ENCODE data around the gene DNAJC5.

The DNAJC5 gene

DNA sequence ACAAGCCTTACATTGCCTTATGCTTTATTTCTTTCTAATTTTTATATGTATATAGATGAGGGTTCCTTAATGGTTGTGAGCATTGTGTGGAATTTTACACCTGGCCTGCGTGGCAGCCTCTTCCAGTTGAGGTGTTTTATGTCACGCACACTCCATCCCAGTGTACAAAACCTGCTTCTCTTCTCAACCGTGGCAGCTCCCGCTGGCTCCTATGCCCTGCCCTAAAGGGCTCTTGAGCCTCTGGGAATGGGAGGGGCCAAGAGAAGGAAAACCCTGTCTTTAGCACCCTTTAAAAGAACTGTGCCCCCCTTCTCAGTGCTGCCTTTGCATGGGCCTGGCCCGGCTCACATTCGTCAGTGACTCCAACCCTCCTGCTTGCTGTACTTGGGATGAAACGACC, 4.3 kb upstream of the DNAJC5 start:
- Histone ChIP-seq H4K20me1 (ENCODE audit: insufficient read depth, low read length, poor library complexity, severe bottlenecking) (peaks cover 2% of the 10 kb centered on the region), H3K9me2 (replicated peaks; ENCODE audit: low read depth, low read length) (no peaks in the 10 kb centered on the region), H3K9ac (ENCODE audit: low read depth, low read length, poor library complexity, severe bottlenecking) (no peak overlapping the region), H3K27me3 (ENCODE audit: insufficient read depth, low read length, poor library complexity, severe bottlenecking) (no peaks in the 10 kb centered on the region), H3K79me2 (ENCODE audit: insufficient read depth, low read length) (peaks cover 3% of the 10 kb centered on the region), H2AFZ (ENCODE audit: low read length) (no peak overlapping the region), H3K4me2 (ENCODE audit: low read depth, low read length, poor library complexity, severe bottlenecking) (no peak overlapping the region), H3K36me3 (ENCODE audit: insufficient read depth, low read length) (peaks cover 37% of the 10 kb centered on the region; the same call in 1 of the 2 replicates), H3K9me3 (ENCODE audit: insufficient read depth, low read depth, low read length) (no peaks in the 10 kb centered on the region), H3K4me3 (ENCODE audit: low read length, poor library complexity, severe bottlenecking) (no peak overlapping the region), H3F3A (ENCODE audit: low read depth) (peaks cover 12% of the 10 kb centered on the region; the same call in 1 of the 2 replicates), H3K4me1 (ENCODE audit: insufficient read depth, low read length, poor library complexity, severe bottlenecking) (peaks cover 6% of the 10 kb centered on the region)
- TF ChIP-seq, protein P1, sequence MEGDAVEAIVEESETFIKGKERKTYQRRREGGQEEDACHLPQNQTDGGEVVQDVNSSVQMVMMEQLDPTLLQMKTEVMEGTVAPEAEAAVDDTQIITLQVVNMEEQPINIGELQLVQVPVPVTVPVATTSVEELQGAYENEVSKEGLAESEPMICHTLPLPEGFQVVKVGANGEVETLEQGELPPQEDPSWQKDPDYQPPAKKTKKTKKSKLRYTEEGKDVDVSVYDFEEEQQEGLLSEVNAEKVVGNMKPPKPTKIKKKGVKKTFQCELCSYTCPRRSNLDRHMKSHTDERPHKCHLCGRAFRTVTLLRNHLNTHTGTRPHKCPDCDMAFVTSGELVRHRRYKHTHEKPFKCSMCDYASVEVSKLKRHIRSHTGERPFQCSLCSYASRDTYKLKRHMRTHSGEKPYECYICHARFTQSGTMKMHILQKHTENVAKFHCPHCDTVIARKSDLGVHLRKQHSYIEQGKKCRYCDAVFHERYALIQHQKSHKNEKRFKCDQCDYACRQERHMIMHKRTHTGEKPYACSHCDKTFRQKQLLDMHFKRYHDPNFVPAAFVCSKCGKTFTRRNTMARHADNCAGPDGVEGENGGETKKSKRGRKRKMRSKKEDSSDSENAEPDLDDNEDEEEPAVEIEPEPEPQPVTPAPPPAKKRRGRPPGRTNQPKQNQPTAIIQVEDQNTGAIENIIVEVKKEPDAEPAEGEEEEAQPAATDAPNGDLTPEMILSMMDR (conservative IDR thresholded peaks at IDR 0.05; ENCODE audit: low read length) = no peak
- TF ChIP-seq EZH2phosphoT487 (IDR thresholded peaks at IDR 0.05; ENCODE audit: borderline replicate concordance) = no peak

DNA sequence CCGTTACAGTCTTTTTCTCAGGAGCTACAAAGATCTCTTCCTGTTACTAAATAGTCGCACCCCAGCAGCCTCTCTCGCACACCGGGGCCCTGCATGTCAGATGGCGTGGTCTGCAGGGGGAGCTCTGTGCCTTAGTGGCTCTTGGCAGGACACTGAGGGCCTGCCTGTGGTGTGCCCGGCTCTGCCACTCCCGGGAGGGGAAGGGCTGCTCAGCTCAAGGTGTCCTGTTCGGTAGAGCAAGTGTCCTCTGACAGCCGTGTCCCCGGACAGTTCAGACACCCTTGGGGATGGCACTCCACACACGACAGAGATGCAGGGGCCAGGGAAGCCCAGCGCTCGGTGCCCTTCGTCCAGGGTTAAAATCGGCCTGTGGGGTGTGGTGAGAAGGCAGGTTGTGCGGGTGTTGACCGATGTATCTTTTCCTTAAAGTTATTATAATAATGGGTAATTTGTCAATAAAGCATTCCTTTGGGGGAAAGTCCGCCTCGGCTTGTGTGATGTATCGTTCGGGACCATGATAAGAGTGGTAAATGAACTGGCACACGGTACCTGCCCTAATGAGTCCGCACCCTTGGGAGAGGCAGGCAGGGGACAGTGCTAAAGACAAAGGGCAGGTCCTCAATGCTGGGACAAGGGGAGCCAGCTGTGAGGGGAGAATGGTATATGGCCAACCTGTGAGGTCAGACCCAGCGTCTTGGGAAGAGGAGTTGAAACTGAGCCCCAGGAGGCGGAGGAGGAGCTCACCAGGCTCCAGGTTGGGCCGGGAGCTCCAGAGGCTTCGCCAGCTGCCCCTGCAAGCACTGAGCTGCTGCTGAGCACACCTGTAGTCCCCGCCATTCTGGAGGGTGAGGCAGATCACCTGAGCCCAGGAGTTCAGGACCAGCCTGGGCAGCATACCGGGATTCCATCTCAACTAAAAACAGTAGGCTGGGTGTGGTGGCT, 3.6 kb upstream of the DNAJC5 start:
- no peak overlapping the region for H3K4me3 ChIP-seq (ENCODE audit: low read length, poor library complexity, severe bottlenecking)
- peaks cover 10% of the 10 kb centered on the region for H3K4me1 ChIP-seq (ENCODE audit: insufficient read depth, low read length, poor library complexity, severe bottlenecking)
- TF ChIP-seq, protein P1 (conservative IDR thresholded peaks at IDR 0.05; ENCODE audit: low read length) = 0 out of 2 replicates have a peak, but pooled peaks have one; percentile 26
- TF ChIP-seq EZH2phosphoT487 (IDR thresholded peaks at IDR 0.05; ENCODE audit: borderline replicate concordance) = no peak
- H3K36me3 ChIP-seq (ENCODE audit: insufficient read depth, low read length) = peaks cover 37% of the 10 kb centered on the region; the same call in 1 of the 2 replicates
- H3K27me3 ChIP-seq (ENCODE audit: insufficient read depth, low read length, poor library complexity, severe bottlenecking) = no peaks in the 10 kb centered on the region
- peaks cover 10% of the 10 kb centered on the region for H3K79me2 ChIP-seq (ENCODE audit: insufficient read depth, low read length)
- no peaks in the 10 kb centered on the region for H3K9me2 ChIP-seq (replicated peaks; ENCODE audit: low read depth, low read length)
- H3K9ac ChIP-seq (ENCODE audit: low read depth, low read length, poor library complexity, severe bottlenecking) = no peak overlapping the region
- no peaks in the 10 kb centered on the region for H3K9me3 ChIP-seq (ENCODE audit: insufficient read depth, low read depth, low read length)
- no peak overlapping the region for H3K4me2 ChIP-seq (ENCODE audit: low read depth, low read length, poor library complexity, severe bottlenecking)
- H4K20me1 ChIP-seq (ENCODE audit: insufficient read depth, low read length, poor library complexity, severe bottlenecking) = peaks cover 9% of the 10 kb centered on the region
- H3F3A ChIP-seq (ENCODE audit: low read depth) = peaks cover 12% of the 10 kb centered on the region; the same call in 1 of the 2 replicates
- H2AFZ ChIP-seq (ENCODE audit: low read length) = no peak overlapping the region

DNA sequence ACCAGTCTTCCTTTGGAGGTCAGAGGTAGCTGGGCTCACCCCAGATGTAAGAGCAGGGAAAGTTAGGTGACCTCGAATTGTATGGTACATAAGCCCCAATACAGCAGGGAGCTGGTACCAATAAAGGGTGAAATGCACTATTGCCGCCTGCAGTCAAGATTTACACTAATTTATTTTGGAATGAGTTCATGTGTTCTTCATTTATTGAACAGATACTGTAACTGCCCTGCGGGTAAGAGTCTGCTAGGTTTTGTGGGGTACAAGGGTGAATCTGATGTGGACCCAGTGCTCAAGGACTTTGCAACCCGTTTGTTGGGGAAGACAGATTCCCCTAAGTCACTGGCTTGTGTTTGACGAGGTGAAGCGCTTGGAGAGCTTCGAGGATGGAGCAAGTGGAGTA, 2.5 kb upstream of the DNAJC5 start:
- TF ChIP-seq EZH2phosphoT487 (IDR thresholded peaks at IDR 0.05; ENCODE audit: borderline replicate concordance) = no peak
- TF ChIP-seq, protein P1 (conservative IDR thresholded peaks at IDR 0.05; ENCODE audit: low read length) = no peak

More for the DNA sequence above, 2.5 kb upstream of the DNAJC5 start:
- Histone ChIP-seq H3K27me3 (ENCODE audit: insufficient read depth, low read length, poor library complexity, severe bottlenecking) (no peaks in the 10 kb centered on the region), H4K20me1 (ENCODE audit: insufficient read depth, low read length, poor library complexity, severe bottlenecking) (peaks cover 20% of the 10 kb centered on the region), H3K4me1 (ENCODE audit: insufficient read depth, low read length, poor library complexity, severe bottlenecking) (peaks cover 17% of the 10 kb centered on the region), H3K79me2 (ENCODE audit: insufficient read depth, low read length) (peaks cover 21% of the 10 kb centered on the region), H3K9me2 (replicated peaks; ENCODE audit: low read depth, low read length) (no peaks in the 10 kb centered on the region), H3K4me2 (ENCODE audit: low read depth, low read length, poor library complexity, severe bottlenecking) (no peak overlapping the region), H3K36me3 (ENCODE audit: insufficient read depth, low read length) (peaks cover 34% of the 10 kb centered on the region; the same call in 1 of the 2 replicates), H3F3A (ENCODE audit: low read depth) (peaks cover 12% of the 10 kb centered on the region; the same call in 1 of the 2 replicates), H2AFZ (ENCODE audit: low read length) (no peak overlapping the region), H3K4me3 (ENCODE audit: low read length, poor library complexity, severe bottlenecking) (no peak overlapping the region), H3K9me3 (ENCODE audit: insufficient read depth, low read depth, low read length) (no peaks in the 10 kb centered on the region), H3K9ac (ENCODE audit: low read depth, low read length, poor library complexity, severe bottlenecking) (no peak overlapping the region)
